Measurements from ENCODE around the gene RNF8. TPM values are rescaled to one million over a fixed set of nuclear protein-coding genes. Genes with fewer than 3 reads are reported as not detected.
"Not testable (repeated sequence)": the region's sequence is repeated elsewhere in the genome, so short reads cannot be mapped to it uniquely, and the experiment has no call there.

The RNF8 gene
- total RNA-seq, result 10 to 100 TPM; 18.1 to 19.1 TPM
- long read RNA-seq, full-length matches to known transcripts, result 22 of 24 reads
- long read RNA-seq, partial matches to known transcripts, result 0 of 24 reads
- long read RNA-seq, other reads (novel, unspliced or antisense), result 2 of 24 reads

GRCh38 chr6:37353761-37354525 lies at the start of gene RNF8:
TSS of gene RNF8 (plus strand) at chr6:37353983. CDS start at chr6:37354165, 182 bp downstream.
- DNase-seq (peak; percentile 95), ATAC-seq (peak; percentile 99)
- intact Hi-C loops (cut with DNase I), result no loop called here

- no peak for DNase-seq
- ATAC-seq, result no peak
- intact Hi-C loops (cut with DNase I), result no loop called here
Measured at GRCh38 chr6:37304766-37305165, 49.0 kb upstream of the RNF8 start.

- ATAC-seq (no peak), DNase-seq (no peak)
- intact Hi-C loops (cut with DNase I), result no loop called here
Measured at GRCh38 chr6:37305841-37306425, 47.9 kb upstream of the RNF8 start.

- ATAC-seq, result peak in 1 of 2 donors; percentile 23
- intact Hi-C loops (cut with DNase I), result no loop called here
- DNase-seq, result no peak
Measured at GRCh38 chr6:37306624-37307222, 47.1 kb upstream of the RNF8 start.

- intact Hi-C loops (cut with DNase I); ATAC-seq; DNase-seq: not testable (repeated sequence)
Measured at GRCh38 chr6:37307484-37307883, 46.3 kb upstream of the RNF8 start.

- DNase-seq (no peak), ATAC-seq (peak in 1 of 2 donors; percentile 70)
- intact Hi-C loops (cut with DNase I), result no loop called here
Measured at GRCh38 chr6:37308069-37308815, 45.5 kb upstream of the RNF8 start.

GRCh38 chr6:37309046-37309445 lies 44.7 kb upstream of the RNF8 start:
- DNase-seq (no peak), ATAC-seq (no peak)
- intact Hi-C loops (cut with DNase I), result no loop called here

GRCh38 chr6:37309692-37310091 lies 44.1 kb upstream of the RNF8 start:
- intact Hi-C loops (cut with DNase I), result no loop called here
- no peak for ATAC-seq
- DNase-seq, result no peak

- DNase-seq (no peak), ATAC-seq (no peak)
- intact Hi-C loops (cut with DNase I), result no loop called here
Measured at GRCh38 chr6:37310966-37311365, 42.8 kb upstream of the RNF8 start.

- intact Hi-C loops (cut with DNase I), result no loop called here
- no peak for DNase-seq
- no peak for ATAC-seq
Measured at GRCh38 chr6:37311741-37312473, 41.9 kb upstream of the RNF8 start.

- ATAC-seq (no peak), DNase-seq (no peak)
- intact Hi-C loops (cut with DNase I), result no loop called here
Measured at GRCh38 chr6:37313723-37314486, 39.9 kb upstream of the RNF8 start.

- ATAC-seq (peak in 1 of 2 donors; percentile 50), DNase-seq (peak; percentile 46)
Measured at GRCh38 chr6:37314487-37315156, 39.2 kb upstream of the RNF8 start.

GRCh38 chr6:37315157-37315515 lies 38.6 kb upstream of the RNF8 start:
- intact Hi-C loops (cut with DNase I), result no loop called here
- no peak for DNase-seq
- no peak for ATAC-seq

More at GRCh38 chr6:37314487-37315156, 39.2 kb upstream of the RNF8 start:
- intact Hi-C loops (cut with DNase I), result no loop called here

- no peak for ATAC-seq
- no peak for DNase-seq
- intact Hi-C loops (cut with DNase I), result no loop called here
Measured at GRCh38 chr6:37316071-37316470, 37.7 kb upstream of the RNF8 start.

GRCh38 chr6:37317312-37318038 lies 36.3 kb upstream of the RNF8 start:
- ATAC-seq (no peak), DNase-seq (no peak)
- intact Hi-C loops (cut with DNase I), result no loop called here

- DNase-seq, result no peak
- intact Hi-C loops (cut with DNase I), result no loop called here
- peak; percentile 9 to 43 for ATAC-seq
Measured at GRCh38 chr6:37319156-37319555, 34.6 kb upstream of the RNF8 start.

Measured in left cardiac atrium (tissue), 4 donors.